GF-D8 (cell line): ENCODE data around the gene LAMB1.

Source experiments
- DNase-seq: peaks from one replicate; lab custom pipeline; 2025; lab: John Stamatoyannopoulos, UW

LAMB1 gene

GRCh38 chr7:107877731-107878382 is 125.1 kb downstream of the LAMB1 start:
- no peak for DNase-seq

DNA sequence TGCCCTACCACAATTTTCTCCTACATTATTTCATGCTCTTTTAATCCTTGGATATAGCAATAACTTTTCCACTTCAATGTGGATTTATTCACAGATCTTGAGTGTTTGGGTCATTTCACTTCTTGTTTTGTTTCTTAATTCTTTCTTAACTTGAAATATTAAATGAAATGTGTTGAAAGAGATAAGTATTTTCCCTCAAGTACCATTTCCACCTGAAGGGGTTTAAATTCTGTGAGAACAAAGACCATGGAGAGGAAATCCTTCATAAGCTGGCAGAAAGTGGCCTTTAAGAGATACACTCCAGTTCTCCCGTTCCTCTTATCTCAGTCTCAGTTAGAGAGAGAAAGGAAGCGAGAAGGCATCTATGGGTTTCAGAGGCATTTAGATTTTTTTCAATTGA is 126.0 kb downstream of the LAMB1 start:
- no peak for DNase-seq

DNA sequence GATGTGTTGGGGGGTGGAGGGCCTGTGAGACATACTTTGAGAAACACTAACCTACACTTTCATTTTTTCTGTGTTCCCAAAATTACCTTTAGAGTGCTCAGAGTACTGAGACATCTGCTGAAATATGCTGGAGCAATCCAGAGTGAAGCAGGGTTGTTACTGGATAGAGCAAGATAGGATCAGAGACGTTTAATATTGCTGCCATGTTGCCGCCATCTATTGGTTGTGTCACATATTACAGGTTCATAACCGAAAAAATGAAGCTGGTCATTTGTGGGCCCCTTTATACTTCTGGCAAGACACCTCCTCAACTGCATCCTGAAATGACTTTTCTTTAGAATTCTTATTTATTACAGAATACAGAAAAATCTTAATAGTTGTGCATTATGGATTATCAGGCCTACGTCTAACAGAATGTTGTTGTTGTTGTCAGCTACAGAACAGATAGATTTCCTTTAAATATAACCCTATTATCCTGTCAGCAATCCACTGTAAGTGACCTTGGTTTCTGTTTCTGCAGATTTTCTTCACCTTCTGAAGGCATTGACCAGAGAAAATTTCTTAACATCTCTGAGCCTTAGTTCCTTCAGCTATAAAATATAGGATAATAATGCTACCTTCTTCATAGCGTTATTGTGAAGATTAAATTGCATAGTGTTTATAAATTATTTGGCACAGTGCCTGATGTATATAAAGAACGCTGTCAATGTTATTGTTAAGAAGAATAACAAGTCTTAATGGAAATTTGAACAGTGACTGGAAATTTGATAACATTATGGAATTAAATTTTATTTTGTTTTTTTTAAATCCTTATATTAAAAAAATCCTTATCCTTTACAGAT is 128.1 kb downstream of the LAMB1 start:
- peak; percentile 31 for DNase-seq

DNA sequence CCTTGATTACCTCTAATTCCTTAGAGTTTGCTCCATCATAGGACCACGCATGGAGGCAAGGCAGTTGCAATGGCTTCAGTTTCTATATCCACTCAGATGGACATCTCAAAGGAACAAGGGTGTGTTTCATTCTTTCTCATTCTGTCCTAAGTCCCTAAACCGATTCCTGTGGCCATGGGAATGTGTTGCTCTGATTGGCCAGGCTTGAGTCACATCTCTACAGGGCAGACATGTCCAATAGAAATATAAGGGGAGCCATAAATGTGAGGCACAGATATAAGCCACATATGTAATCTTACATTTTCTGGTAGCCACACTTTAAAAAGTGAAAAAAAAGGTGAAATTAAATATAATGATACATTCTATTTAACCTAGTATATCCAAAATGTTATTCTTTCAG is 128.8 kb downstream of the LAMB1 start:
- no peak for DNase-seq
